ENCODE measurements around the gene SUSD1. TPM values are rescaled to one million over a fixed set of nuclear protein-coding genes. Genes with fewer than 3 reads are reported as not detected.

SUSD1 gene
- polyA plus RNA-seq, 1 of the 3 experiments (the other 2 are of a cell fraction) = 8.2 TPM

DNA sequence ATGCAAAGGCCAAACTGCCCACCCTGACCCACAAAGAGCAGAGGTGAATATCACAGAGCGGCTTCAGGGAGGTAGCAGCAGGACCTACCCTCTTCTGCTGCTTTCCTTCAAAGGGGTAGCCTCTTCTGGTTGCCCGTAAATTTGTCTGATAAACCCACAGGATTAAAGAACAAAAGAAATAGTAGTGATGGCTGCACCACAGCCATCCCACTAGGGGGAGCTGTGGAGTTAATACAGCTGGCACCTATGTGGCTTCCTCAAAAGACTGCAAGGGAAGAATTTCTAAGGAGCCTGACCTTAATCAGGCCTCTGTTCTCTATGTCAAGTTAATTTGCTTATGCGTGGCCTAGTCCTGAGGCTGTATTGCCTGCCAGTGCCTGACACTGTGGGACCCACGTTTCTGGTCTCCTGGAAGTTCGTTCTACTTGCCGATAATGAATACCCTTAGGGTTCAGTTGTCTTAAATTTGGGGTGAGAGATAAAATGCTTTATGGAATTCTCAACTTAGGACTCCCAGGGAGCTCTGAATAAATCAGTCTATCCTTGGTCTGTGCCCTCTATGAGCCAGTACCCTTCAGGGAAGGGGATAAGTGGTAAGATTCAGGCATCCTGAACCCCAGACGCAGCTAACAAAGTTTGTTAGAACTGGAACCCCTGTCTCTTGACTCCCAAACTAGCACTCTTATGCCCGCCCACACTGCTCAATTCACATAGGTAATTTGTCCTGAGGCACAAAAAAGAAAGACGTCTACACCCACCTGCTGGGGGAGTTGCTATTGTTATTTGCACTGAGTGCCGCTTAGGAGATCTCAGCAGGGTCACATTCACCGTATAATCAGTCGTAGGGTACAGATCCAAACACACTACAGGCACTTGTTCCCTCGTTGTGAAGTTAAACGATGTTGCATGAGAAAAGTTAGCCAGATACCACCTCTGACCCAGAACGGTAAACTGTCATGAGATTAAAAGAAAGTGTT lies 77.1 kb downstream of the SUSD1 start:
- ChIA-PET CTCF (interaction anchor here (0.6 to 6.0 kb wide), 39 partner anchors 8 to 599 kb away, joined by 3 to 50 read pairs (median 4); partner anchors contain the start of gene PTBP3), POLR2A (no interaction called here)
- no peaks in the 10 kb centered on the region for H3K36me3 ChIP-seq (replicated peaks in 1 of 2; ENCODE audit: control insufficient read depth in 1 of 2, insufficient read depth in 2 of 2, low read length in 1 of 2)
- 0 out of 2 replicates have a peak overlapping the region, but pooled peaks have one; percentile 23 for H2AFZ ChIP-seq (ENCODE audit: low read depth)
- H3K27ac ChIP-seq (ENCODE audit: low read depth in 2 of 2, low read length in 1 of 2) = no peak overlapping the region
- no peaks in the 10 kb centered on the region for H3K27me3 ChIP-seq (ENCODE audit: insufficient read depth)
- H3K79me2 ChIP-seq (ENCODE audit: insufficient read depth) = no peaks in the 10 kb centered on the region
- H3F3A ChIP-seq (replicated peaks; ENCODE audit: insufficient read depth) = no peaks in the 10 kb centered on the region
- H3K4me3 ChIP-seq (ENCODE audit: low read depth in 2 of 2, low read length in 1 of 2) = no peak overlapping the region; a peak in 1 of 4 replicates
- H4K20me1 ChIP-seq (ENCODE audit: insufficient read depth) = no peaks in the 10 kb centered on the region
- H3K9me2 ChIP-seq = no peaks in the 10 kb centered on the region
- DNase-seq = peak; percentile 60
- TF ChIP-seq SMC3 (IDR thresholded peaks at IDR 0.05; ENCODE audit: low read depth, low read length) = peak; percentile 85
- no peak for TF ChIP-seq EZH2phosphoT487 (IDR thresholded peaks at IDR 0.05; ENCODE audit: borderline replicate concordance, low read depth)
- TF ChIP-seq FOXM1 (IDR thresholded peaks at IDR 0.05; ENCODE audit: low read depth) = no peak
- no peak for TF ChIP-seq YY1 (IDR thresholded peaks at IDR 0.05; ENCODE audit: low read depth)
- TF ChIP-seq GABPA (IDR thresholded peaks at IDR 0.05; ENCODE audit: low read depth) = no peak
- TF ChIP-seq FOSL2 (IDR thresholded peaks at IDR 0.05; ENCODE audit: borderline replicate concordance, low read depth) = no peak
- TF ChIP-seq RFX5 (IDR thresholded peaks at IDR 0.05; ENCODE audit: low read length) = no peak
- TF ChIP-seq RAD21 (IDR thresholded peaks at IDR 0.05; ENCODE audit: low read length) = peak; percentile 87
- TF ChIP-seq NRF1 (IDR thresholded peaks at IDR 0.05; ENCODE audit: low read depth, low read length) = no peak
- peak; percentile 46 for TF ChIP-seq CHD2 (IDR thresholded peaks at IDR 0.05; ENCODE audit: low read length, partially characterized antibody)
- TF ChIP-seq, protein P1, sequence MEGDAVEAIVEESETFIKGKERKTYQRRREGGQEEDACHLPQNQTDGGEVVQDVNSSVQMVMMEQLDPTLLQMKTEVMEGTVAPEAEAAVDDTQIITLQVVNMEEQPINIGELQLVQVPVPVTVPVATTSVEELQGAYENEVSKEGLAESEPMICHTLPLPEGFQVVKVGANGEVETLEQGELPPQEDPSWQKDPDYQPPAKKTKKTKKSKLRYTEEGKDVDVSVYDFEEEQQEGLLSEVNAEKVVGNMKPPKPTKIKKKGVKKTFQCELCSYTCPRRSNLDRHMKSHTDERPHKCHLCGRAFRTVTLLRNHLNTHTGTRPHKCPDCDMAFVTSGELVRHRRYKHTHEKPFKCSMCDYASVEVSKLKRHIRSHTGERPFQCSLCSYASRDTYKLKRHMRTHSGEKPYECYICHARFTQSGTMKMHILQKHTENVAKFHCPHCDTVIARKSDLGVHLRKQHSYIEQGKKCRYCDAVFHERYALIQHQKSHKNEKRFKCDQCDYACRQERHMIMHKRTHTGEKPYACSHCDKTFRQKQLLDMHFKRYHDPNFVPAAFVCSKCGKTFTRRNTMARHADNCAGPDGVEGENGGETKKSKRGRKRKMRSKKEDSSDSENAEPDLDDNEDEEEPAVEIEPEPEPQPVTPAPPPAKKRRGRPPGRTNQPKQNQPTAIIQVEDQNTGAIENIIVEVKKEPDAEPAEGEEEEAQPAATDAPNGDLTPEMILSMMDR (IDR thresholded peaks at IDR 0.05) = peak; percentile 86
- no peaks in the 10 kb centered on the region; a peak in 1 of 4 replicates for H3K4me1 ChIP-seq (ENCODE audit: control insufficient read depth in 1 of 2, insufficient read depth in 2 of 2, low read depth in 1 of 2, low read length in 1 of 2)
- WGBS (ENCODE audit: low lambda C conversion rate) = 74% methylated on average over 15 of the region's 15 CpGs
- no peak overlapping the region for H3K9ac ChIP-seq
- H3K9me3 ChIP-seq = no peaks in the 10 kb centered on the region
- no peak overlapping the region for H3K4me2 ChIP-seq

DNA sequence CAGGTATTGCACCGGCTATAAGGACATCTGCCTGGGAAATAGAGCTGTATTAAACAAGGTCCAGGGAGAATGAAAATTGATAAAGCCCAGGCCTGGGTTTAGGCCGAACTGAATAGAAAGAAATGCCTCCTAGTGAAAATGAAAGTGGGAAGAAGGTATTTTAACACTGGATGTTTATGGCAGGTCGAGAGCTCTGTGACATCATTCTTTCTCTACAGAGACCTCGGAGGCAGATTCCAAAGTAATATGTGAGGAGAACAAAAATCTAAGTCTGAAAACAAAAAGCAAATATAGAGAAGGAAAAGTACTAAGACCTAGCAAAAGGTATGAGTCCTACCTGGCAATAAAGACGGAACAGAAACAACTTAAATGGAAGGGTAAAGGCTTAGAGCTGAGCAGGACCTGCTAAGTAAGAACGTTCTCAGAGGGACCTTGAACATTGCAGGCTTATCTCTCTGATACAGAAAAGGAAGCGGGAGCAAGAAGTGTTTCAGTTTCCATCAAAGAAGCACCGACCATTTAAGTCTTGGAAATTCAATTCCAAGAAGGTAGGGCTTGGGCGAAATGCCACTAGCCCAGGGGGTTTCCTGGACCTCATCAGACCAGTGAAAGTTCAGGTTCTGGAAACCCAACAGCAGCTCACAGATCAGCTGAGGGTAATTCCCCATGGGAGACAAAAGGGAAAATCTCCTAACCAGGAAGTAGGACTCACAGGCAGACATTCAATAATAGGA lies 80.0 kb downstream of the SUSD1 start:
- H3K27ac ChIP-seq (ENCODE audit: low read depth in 2 of 2, low read length in 1 of 2) = no peak overlapping the region
- no peaks in the 10 kb centered on the region for H3K9me3 ChIP-seq
- H3K27me3 ChIP-seq (ENCODE audit: insufficient read depth) = no peaks in the 10 kb centered on the region
- POLR2A ChIA-PET = no interaction called here
- H3K9me2 ChIP-seq = no peaks in the 10 kb centered on the region
- no peak for DNase-seq
- no peaks in the 10 kb centered on the region for H4K20me1 ChIP-seq (ENCODE audit: insufficient read depth)
- CTCF ChIA-PET = interaction anchor here (0.6 to 6.0 kb wide), 4 partner anchors 21 to 701 kb away, joined by 3 to 46 read pairs (median 6); partner anchors contain the start of gene PTBP3
- WGBS (ENCODE audit: low lambda C conversion rate) = 85% methylated on average over 9 of the region's 9 CpGs
- H3K4me3 ChIP-seq (ENCODE audit: low read depth in 2 of 2, low read length in 1 of 2) = no peak overlapping the region
- no peaks in the 10 kb centered on the region for H3K36me3 ChIP-seq (replicated peaks in 1 of 2; ENCODE audit: control insufficient read depth in 1 of 2, insufficient read depth in 2 of 2, low read length in 1 of 2)
- no peaks in the 10 kb centered on the region for H3K79me2 ChIP-seq (ENCODE audit: insufficient read depth)
- no peaks in the 10 kb centered on the region; a peak in 1 of 4 replicates for H3K4me1 ChIP-seq (ENCODE audit: control insufficient read depth in 1 of 2, insufficient read depth in 2 of 2, low read depth in 1 of 2, low read length in 1 of 2)
- no peak overlapping the region for H3K9ac ChIP-seq
- no peak overlapping the region for H3K4me2 ChIP-seq
- H3F3A ChIP-seq (replicated peaks; ENCODE audit: insufficient read depth) = peaks cover 7% of the 10 kb centered on the region
- H2AFZ ChIP-seq (ENCODE audit: low read depth) = no peak overlapping the region
- TF ChIP-seq RAD21 (IDR thresholded peaks at IDR 0.05; ENCODE audit: low read length) (no peak), TCF12 (IDR thresholded peaks at IDR 0.05) (no peak), SIN3A (IDR thresholded peaks at IDR 0.05; ENCODE audit: borderline replicate concordance, low read depth, low read length) (no peak), MEF2A (IDR thresholded peaks at IDR 0.05; ENCODE audit: borderline replicate concordance, low read depth) (no peak), POLR2AphosphoS5 (IDR thresholded peaks at IDR 0.05; ENCODE audit: low read depth, low read length) (no peak), EP300 (IDR thresholded peaks at IDR 0.05; ENCODE audit: borderline replicate concordance in 1 of 2, low read depth in 1 of 2, low read length in 1 of 2) (no peak), FOSL2 (IDR thresholded peaks at IDR 0.05; ENCODE audit: borderline replicate concordance, low read depth) (no peak), EZH2phosphoT487 (IDR thresholded peaks at IDR 0.05; ENCODE audit: borderline replicate concordance, low read depth) (no peak)
- TF ChIP-seq, protein P1 (IDR thresholded peaks at IDR 0.05) = no peak
- TF ChIP-seq, protein P2, sequence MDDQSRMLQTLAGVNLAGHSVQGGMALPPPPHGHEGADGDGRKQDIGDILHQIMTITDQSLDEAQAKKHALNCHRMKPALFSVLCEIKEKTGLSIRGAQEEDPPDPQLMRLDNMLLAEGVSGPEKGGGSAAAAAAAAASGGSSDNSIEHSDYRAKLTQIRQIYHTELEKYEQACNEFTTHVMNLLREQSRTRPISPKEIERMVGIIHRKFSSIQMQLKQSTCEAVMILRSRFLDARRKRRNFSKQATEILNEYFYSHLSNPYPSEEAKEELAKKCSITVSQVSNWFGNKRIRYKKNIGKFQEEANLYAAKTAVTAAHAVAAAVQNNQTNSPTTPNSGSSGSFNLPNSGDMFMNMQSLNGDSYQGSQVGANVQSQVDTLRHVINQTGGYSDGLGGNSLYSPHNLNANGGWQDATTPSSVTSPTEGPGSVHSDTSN (IDR thresholded peaks at IDR 0.05) = no peak
- TF ChIP-seq, protein P3, sequence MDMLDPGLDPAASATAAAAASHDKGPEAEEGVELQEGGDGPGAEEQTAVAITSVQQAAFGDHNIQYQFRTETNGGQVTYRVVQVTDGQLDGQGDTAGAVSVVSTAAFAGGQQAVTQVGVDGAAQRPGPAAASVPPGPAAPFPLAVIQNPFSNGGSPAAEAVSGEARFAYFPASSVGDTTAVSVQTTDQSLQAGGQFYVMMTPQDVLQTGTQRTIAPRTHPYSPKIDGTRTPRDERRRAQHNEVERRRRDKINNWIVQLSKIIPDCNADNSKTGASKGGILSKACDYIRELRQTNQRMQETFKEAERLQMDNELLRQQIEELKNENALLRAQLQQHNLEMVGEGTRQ (IDR thresholded peaks at IDR 0.05; ENCODE audit: borderline replicate concordance, low read depth, low read length) = no peak

All from SK-N-SH (cell line).